ENCODE data around the gene KCNG3.
A peak's percentile ranks its signal among the peaks of the same experiment; 100 is the strongest.

Gene KCNG3, protein sequence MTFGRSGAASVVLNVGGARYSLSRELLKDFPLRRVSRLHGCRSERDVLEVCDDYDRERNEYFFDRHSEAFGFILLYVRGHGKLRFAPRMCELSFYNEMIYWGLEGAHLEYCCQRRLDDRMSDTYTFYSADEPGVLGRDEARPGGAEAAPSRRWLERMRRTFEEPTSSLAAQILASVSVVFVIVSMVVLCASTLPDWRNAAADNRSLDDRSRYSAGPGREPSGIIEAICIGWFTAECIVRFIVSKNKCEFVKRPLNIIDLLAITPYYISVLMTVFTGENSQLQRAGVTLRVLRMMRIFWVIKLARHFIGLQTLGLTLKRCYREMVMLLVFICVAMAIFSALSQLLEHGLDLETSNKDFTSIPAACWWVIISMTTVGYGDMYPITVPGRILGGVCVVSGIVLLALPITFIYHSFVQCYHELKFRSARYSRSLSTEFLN

DNA sequence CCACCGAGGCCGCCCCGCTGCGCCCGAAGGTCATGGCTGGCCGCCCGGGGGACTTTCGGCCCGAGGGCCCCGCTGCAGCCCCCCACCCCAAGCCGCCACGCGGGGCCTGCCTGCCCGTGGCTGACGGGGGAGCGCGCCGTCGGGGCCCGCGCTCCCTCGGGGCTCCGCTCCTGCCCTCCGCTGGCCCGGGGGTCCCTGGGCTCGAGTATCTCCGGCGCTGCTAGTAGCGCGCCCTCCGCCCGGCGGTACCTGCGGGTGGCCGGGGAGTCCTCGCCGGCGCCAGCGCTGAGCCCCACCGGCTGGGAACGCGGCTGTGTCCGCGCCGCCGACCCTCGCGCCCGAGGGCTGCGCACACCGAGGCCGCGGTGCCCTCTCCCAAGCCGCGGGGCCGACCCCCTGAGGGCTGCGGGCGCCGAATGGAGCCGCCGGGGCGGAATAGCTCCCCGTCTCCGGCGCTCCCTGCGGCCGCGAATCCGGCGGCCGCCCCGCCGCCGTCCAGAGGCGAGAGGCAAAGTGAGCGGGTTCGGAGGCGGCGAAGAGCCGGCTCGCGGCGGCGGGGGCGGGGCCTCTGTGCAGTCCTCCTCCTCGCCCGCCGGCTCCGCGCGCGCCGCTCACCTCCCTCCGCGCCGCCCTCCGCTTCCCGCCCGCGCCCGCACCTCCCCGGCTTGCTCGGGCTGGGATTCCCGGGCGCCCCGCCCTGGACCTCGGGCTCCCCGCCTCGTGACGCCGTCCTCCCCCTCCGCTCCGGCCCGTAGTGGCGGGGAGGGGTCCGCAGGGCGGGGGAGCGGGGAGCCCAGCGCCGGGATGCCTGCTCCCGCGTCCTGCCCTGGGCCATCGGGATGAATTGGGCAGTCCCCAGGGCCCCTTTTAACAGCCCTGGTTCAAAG, at the start of gene KCNG3:
KCNG3 (minus strand) TSS at position 515 of the 887 bp plus-strand sequence; CDS start at position 34, 481 bp downstream.
- TF ChIP-seq, protein P1, sequence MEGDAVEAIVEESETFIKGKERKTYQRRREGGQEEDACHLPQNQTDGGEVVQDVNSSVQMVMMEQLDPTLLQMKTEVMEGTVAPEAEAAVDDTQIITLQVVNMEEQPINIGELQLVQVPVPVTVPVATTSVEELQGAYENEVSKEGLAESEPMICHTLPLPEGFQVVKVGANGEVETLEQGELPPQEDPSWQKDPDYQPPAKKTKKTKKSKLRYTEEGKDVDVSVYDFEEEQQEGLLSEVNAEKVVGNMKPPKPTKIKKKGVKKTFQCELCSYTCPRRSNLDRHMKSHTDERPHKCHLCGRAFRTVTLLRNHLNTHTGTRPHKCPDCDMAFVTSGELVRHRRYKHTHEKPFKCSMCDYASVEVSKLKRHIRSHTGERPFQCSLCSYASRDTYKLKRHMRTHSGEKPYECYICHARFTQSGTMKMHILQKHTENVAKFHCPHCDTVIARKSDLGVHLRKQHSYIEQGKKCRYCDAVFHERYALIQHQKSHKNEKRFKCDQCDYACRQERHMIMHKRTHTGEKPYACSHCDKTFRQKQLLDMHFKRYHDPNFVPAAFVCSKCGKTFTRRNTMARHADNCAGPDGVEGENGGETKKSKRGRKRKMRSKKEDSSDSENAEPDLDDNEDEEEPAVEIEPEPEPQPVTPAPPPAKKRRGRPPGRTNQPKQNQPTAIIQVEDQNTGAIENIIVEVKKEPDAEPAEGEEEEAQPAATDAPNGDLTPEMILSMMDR (IDR thresholded peaks at IDR 0.05; ENCODE audit: extremely low read depth, missing control alignments): no peak
- DNase-seq (ENCODE audit: low spot score): peak; percentile 90

DNA sequence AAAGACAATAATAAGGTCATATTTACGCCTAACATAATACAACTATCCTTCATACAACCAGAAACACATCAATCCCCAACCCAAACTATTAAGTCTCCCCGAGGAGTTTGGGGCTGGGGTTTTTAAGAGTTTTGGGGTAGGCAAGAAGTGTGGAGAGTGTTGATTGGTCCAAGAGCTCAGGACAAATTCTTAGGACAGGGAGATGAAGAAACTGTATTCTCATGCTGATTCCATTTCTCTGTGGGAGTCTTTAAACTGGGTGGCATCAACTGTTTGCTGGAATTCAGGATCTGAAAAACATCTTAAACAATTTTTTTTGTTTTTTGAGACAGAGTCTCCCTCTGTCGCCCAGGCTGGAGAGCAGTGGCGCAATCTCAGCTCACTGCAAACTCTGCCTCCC, 49.1 kb upstream of the KCNG3 start:
- no peak for DNase-seq (ENCODE audit: low spot score)
- TF ChIP-seq, protein P1 (IDR thresholded peaks at IDR 0.05; ENCODE audit: extremely low read depth, missing control alignments): no peak

DNA sequence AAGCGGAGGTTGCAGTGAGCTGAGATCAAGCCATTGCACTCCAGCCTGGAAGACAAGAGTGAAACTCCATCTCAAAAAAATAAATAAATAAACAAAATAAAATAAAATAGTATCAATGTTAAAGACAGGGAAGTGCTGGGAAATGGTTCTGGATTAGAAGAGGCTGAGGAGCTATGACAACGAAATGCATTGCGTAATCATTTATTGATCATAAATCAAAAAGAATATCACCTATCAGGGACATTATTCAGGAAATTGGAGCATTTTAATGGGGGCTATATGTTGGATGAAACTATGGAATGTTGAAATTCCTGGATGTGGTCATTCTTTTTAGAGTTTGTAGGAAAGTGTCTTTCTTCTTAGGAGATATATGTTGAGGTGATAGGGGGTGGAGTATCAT, 43.7 kb upstream of the KCNG3 start:
- TF ChIP-seq, protein P1 (IDR thresholded peaks at IDR 0.05; ENCODE audit: extremely low read depth, missing control alignments): no peak

DNA sequence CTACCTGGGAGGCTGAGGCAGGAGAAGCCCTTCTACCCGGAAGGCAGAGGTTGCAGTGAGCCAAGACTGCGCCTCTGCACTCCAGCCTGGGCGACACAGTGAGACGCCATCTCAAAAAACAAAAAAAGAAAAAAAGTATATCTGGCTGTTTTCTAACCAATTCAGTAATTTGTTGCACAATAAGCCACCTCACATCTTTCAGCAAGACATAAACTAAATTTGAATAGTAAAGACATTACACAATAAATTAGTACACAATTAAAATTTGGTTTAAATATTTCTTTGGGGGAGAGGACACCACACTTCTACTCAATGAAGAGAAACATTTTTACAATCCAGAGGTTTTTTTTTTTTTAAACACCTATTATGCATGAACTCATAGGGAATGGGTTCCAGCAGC, 38.6 kb upstream of the KCNG3 start:
- DNase-seq (ENCODE audit: low spot score): no peak
- TF ChIP-seq, protein P1 (IDR thresholded peaks at IDR 0.05; ENCODE audit: extremely low read depth, missing control alignments): no peak

More for the DNA sequence above, 43.7 kb upstream of the KCNG3 start:
- no peak for DNase-seq (ENCODE audit: low spot score)

DNA sequence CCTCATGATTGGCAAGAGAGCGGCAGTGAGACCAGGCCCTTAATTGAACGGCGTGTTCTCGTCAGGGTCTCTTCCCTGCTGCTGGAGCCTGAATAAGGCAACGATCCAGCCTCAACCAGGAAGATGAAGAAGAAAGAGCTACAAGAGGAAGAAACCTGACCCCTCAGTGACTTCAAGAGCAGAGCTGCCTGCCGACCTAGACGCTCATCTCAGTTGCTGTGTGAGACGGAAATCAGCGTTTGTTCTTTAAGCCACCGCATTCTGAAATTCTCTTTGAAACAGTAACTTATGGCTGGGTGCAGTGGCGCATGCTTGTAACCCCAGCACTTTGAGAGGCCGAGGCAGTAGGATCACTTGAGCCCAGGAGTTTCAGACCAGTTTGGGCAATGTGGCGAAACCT, 29.6 kb upstream of the KCNG3 start:
- TF ChIP-seq, protein P1 (IDR thresholded peaks at IDR 0.05; ENCODE audit: extremely low read depth, missing control alignments): no peak
- DNase-seq (ENCODE audit: low spot score): no peak

DNA sequence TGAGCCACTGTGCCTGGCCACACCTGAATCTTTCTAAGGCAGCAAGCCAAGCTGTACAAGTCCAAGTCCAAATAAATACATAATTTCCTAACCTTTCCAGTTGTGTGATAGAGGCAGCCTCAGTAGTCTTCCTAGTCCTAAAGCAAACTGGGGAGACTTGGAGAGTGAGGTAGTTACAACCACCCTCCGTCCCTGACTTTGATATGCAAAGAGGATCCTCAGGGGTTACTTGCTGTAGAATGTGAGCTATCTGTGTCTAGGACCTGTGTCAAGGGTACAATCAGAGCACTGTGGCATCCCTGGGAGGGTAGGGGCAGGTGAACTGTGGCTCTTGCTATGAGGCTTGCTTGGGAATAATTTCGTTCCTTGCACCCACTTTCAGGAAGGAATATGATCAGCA, 28.3 kb upstream of the KCNG3 start:
- TF ChIP-seq, protein P1 (IDR thresholded peaks at IDR 0.05; ENCODE audit: extremely low read depth, missing control alignments): no peak
- DNase-seq (ENCODE audit: low spot score): no peak

DNA sequence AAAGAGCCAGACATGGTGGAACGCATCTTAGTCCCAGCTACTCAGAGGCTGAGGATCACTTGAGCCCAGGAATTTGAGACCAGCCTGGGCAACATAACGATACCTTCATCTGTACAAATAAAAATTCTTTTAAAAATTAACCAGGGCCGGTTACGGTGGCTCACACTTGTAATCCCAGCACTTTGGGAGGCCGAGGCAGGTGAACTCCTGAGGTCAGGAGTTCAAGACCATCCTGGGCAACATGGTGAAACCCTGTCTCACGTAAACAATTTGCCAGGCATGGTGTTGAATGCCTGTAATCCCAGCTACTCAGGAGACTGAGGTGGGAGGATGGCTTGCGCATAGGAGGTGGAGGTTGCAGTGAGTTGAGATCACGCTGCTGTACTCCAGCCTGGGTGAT, 25.8 kb upstream of the KCNG3 start:
- TF ChIP-seq, protein P1 (IDR thresholded peaks at IDR 0.05; ENCODE audit: extremely low read depth, missing control alignments): no peak

More for the DNA sequence above, 25.8 kb upstream of the KCNG3 start:
- no peak for DNase-seq (ENCODE audit: low spot score)

All from GM20000 (cell line).